Activated CD4-positive, alpha-beta T cell treated with anti-CD3 and anti-CD28 coated beads, Interleukin-2, amount 50 U/mL, for 1 hour (primary cell): Measurements from ENCODE around the gene CSMD2.

ENCODE experiments used
- DNase-seq: peaks from one replicate; pipeline ENCODE4 v3.0.0-alpha.2; 2020

The CSMD2 gene

GRCh38 chr1:33949570-33949969 lies 215.5 kb downstream of the CSMD2 start:
- no peak for DNase-seq

GRCh38 chr1:33948291-33948690 lies 216.7 kb downstream of the CSMD2 start:
- DNase-seq: no peak

- DNase-seq: no peak
These were observed 218.2 kb downstream of the CSMD2 start for GRCh38 chr1:33946836-33947235.

GRCh38 chr1:33944846-33945245 lies 220.2 kb downstream of the CSMD2 start:
- DNase-seq: no peak

GRCh38 chr1:33943978-33944377 lies 221.1 kb downstream of the CSMD2 start:
- DNase-seq: no peak

GRCh38 chr1:33932871-33933270 lies 232.2 kb downstream of the CSMD2 start:
- no peak for DNase-seq

GRCh38 chr1:33931111-33931475 lies 233.9 kb downstream of the CSMD2 start:
- DNase-seq: no peak

- no peak for DNase-seq
These were observed 234.5 kb downstream of the CSMD2 start for GRCh38 chr1:33930346-33931110.

GRCh38 chr1:33928251-33928650 lies 236.8 kb downstream of the CSMD2 start:
- no peak for DNase-seq

GRCh38 chr1:33927721-33928120 lies 237.3 kb downstream of the CSMD2 start:
- DNase-seq: no peak

- DNase-seq: no peak
These were observed 239.4 kb downstream of the CSMD2 start for GRCh38 chr1:33925586-33925985.

- no peak for DNase-seq
These were observed 243.7 kb downstream of the CSMD2 start for GRCh38 chr1:33921281-33921680.

- no peak for DNase-seq
These were observed 246.7 kb downstream of the CSMD2 start for GRCh38 chr1:33918368-33918767.

- DNase-seq: no peak
These were observed 248.2 kb downstream of the CSMD2 start for GRCh38 chr1:33916786-33917185.

GRCh38 chr1:33914531-33914930 lies 250.5 kb downstream of the CSMD2 start:
- DNase-seq: no peak

GRCh38 chr1:33908324-33908956 lies 256.6 kb downstream of the CSMD2 start:
- no peak for DNase-seq

GRCh38 chr1:33906156-33906555 lies 258.9 kb downstream of the CSMD2 start:
- no peak for DNase-seq

GRCh38 chr1:33905241-33905640 lies 259.8 kb downstream of the CSMD2 start:
- DNase-seq: no peak

GRCh38 chr1:33903210-33903589 lies 261.8 kb downstream of the CSMD2 start:
- DNase-seq: no peak

GRCh38 chr1:33902486-33903209 lies 262.4 kb downstream of the CSMD2 start:
- DNase-seq: no peak

GRCh38 chr1:33899746-33900145 lies 265.3 kb downstream of the CSMD2 start:
- DNase-seq: no peak

GRCh38 chr1:33898881-33899280 lies 266.1 kb downstream of the CSMD2 start:
- no peak for DNase-seq

- DNase-seq: no peak
These were observed 266.6 kb downstream of the CSMD2 start for GRCh38 chr1:33898406-33898805.

- DNase-seq: no peak
These were observed 267.8 kb downstream of the CSMD2 start for GRCh38 chr1:33897092-33897725.
